ENCODE data around the gene KCNH2.

The KCNH2 gene

DNA sequence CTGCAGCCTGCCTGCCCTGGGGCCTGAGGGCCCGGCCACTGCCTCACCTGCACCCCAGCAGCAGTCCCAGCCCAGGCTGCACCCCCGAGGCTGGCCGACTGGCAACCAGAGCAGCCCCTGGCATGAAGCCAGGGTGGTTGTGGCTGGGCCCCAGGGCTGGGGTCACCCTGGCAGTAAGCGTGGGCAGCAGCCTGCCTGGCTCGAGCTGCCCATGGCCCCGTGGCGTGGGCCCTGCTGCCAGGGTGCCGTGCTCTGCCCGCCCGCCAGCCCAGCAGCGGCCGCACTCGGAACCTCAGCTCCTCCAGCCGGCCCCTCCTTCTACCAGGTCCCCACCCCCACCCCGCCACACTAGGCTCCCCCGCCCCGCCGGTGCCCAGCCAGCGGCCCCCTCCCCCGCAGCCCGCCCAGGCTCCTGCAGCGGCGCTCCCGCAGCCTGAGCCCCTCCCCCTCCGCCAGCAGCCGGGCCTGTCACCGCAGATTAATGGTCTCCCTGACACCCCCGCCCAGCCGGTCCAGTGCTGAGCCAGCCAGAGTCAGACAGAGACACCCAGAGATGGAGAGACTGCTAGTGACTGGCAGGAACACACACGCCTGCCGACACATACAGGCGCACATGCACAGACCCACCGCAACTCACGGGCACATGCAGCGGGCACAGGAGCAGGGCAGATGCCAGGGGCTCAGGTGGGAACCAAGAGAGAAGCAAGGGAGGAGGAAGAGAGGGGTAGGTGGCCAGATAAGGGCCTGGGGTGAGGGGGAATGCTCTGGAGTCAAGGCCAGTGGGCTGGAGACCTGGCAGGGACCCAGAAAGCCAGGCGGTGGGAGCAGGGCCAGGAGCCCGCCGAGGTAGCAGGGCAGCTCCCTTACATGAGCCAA, 22.4 kb downstream of the KCNH2 start:
- H3K4me3 ChIP-seq (ENCODE audit: low read depth in 1 of 2, low read length in 2 of 2): no peak overlapping the region
- H3K9ac ChIP-seq (ENCODE audit: low read depth in 1 of 2, low read length in 2 of 2): no peak overlapping the region
- H3K27ac ChIP-seq (ENCODE audit: low read depth, low read length): no peak overlapping the region

GRCh38 chr7:150954986-150955518, 23.1 kb downstream of the KCNH2 start:
- Histone ChIP-seq H3K27ac (ENCODE audit: low read depth, low read length) (no peak overlapping the region), H3K9ac (ENCODE audit: low read depth in 1 of 2, low read length in 2 of 2) (no peak overlapping the region), H3K9me3 (ENCODE audit: control insufficient read depth in 1 of 2, low read length in 2 of 2) (no peaks in the 10 kb centered on the region), H3K4me1 (ENCODE audit: control insufficient read depth in 1 of 2, insufficient read depth in 2 of 2, low read length in 2 of 2) (no peaks in the 10 kb centered on the region), H3K36me3 (ENCODE audit: control insufficient read depth in 1 of 2, insufficient read depth in 2 of 2, low read length in 2 of 2) (no peaks in the 10 kb centered on the region), H3K4me3 (ENCODE audit: low read depth in 1 of 2, low read length in 2 of 2) (peak overlapping the region in 1 of 2 donors; percentile 5), H3K27me3 (ENCODE audit: control insufficient read depth in 1 of 2, insufficient read depth in 2 of 2, low read length in 2 of 2) (no peaks in the 10 kb centered on the region)

More for the DNA sequence above, 22.4 kb downstream of the KCNH2 start:
- no peaks in the 10 kb centered on the region for H3K36me3 ChIP-seq (ENCODE audit: control insufficient read depth in 1 of 2, insufficient read depth in 2 of 2, low read length in 2 of 2)
- no peaks in the 10 kb centered on the region for H3K9me3 ChIP-seq (ENCODE audit: control insufficient read depth in 1 of 2, low read length in 2 of 2)
- no peaks in the 10 kb centered on the region for H3K27me3 ChIP-seq (ENCODE audit: control insufficient read depth in 1 of 2, insufficient read depth in 2 of 2, low read length in 2 of 2)
- no peaks in the 10 kb centered on the region for H3K4me1 ChIP-seq (ENCODE audit: control insufficient read depth in 1 of 2, insufficient read depth in 2 of 2, low read length in 2 of 2)

- peak overlapping the region in 1 of 2 donors; percentile 5 for H3K4me3 ChIP-seq (ENCODE audit: low read depth in 1 of 2, low read length in 2 of 2)
- H3K27ac ChIP-seq (ENCODE audit: low read depth, low read length): no peak overlapping the region
- H3K36me3 ChIP-seq (ENCODE audit: control insufficient read depth in 1 of 2, insufficient read depth in 2 of 2, low read length in 2 of 2): no peaks in the 10 kb centered on the region
- no peak overlapping the region for H3K9ac ChIP-seq (ENCODE audit: low read depth in 1 of 2, low read length in 2 of 2)
- H3K9me3 ChIP-seq (ENCODE audit: control insufficient read depth in 1 of 2, low read length in 2 of 2): no peaks in the 10 kb centered on the region
- H3K27me3 ChIP-seq (ENCODE audit: control insufficient read depth in 1 of 2, insufficient read depth in 2 of 2, low read length in 2 of 2): no peaks in the 10 kb centered on the region
- no peaks in the 10 kb centered on the region for H3K4me1 ChIP-seq (ENCODE audit: control insufficient read depth in 1 of 2, insufficient read depth in 2 of 2, low read length in 2 of 2)
These were observed 23.7 kb downstream of the KCNH2 start for GRCh38 chr7:150954201-150954985.

GRCh38 chr7:150953061-150953997, 24.8 kb downstream of the KCNH2 start:
- no peaks in the 10 kb centered on the region for H3K9me3 ChIP-seq (ENCODE audit: control insufficient read depth in 1 of 2, low read length in 2 of 2)
- H3K36me3 ChIP-seq (ENCODE audit: control insufficient read depth in 1 of 2, insufficient read depth in 2 of 2, low read length in 2 of 2): no peaks in the 10 kb centered on the region
- H3K27ac ChIP-seq (ENCODE audit: low read depth, low read length): no peak overlapping the region
- no peaks in the 10 kb centered on the region for H3K27me3 ChIP-seq (ENCODE audit: control insufficient read depth in 1 of 2, insufficient read depth in 2 of 2, low read length in 2 of 2)
- H3K4me3 ChIP-seq (ENCODE audit: low read depth in 1 of 2, low read length in 2 of 2): no peak overlapping the region
- H3K4me1 ChIP-seq (ENCODE audit: control insufficient read depth in 1 of 2, insufficient read depth in 2 of 2, low read length in 2 of 2): no peaks in the 10 kb centered on the region
- no peak overlapping the region for H3K9ac ChIP-seq (ENCODE audit: low read depth in 1 of 2, low read length in 2 of 2)

DNA sequence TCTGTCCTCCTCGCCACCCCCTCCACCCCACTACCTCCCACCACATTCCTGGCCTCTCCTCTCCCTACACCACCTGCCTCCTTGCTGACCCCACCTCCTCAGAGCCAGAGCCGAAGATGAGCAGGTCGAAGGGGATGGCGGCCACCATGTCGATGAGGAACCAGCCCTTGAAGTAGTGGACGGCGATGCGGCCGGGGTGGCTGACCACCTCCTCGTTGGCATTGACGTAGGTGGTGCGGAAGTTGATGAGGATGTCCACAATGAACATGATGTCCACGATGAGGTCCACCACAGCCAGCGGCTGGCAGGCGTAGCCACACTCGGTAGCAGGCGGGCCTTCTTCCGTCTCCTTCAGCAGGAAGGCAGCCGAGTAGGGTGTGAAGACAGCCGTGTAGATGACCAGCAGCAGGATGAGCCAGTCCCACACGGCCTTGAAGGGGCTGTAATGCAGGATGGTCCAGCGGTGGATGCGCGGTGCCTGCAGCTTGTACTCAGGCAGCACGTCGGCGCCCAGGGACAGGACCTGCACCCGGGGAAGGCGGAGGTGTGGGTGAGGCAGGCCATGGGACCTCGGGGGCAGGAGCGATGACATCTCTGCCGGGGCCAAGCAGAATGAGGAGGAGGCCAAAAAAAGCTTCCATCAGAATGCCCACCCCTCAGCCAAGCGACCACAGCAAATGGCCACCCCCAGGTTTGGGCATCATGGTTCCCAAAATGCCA, 25.6 kb downstream of the KCNH2 start:
- H3K36me3 ChIP-seq (ENCODE audit: control insufficient read depth in 1 of 2, insufficient read depth in 2 of 2, low read length in 2 of 2): no peaks in the 10 kb centered on the region
- no peak overlapping the region for H3K4me3 ChIP-seq (ENCODE audit: low read depth in 1 of 2, low read length in 2 of 2)
- H3K27ac ChIP-seq (ENCODE audit: low read depth, low read length): no peak overlapping the region
- no peaks in the 10 kb centered on the region for H3K27me3 ChIP-seq (ENCODE audit: control insufficient read depth in 1 of 2, insufficient read depth in 2 of 2, low read length in 2 of 2)
- no peaks in the 10 kb centered on the region for H3K4me1 ChIP-seq (ENCODE audit: control insufficient read depth in 1 of 2, insufficient read depth in 2 of 2, low read length in 2 of 2)
- H3K9ac ChIP-seq (ENCODE audit: low read depth in 1 of 2, low read length in 2 of 2): no peak overlapping the region
- H3K9me3 ChIP-seq (ENCODE audit: control insufficient read depth in 1 of 2, low read length in 2 of 2): no peaks in the 10 kb centered on the region

GRCh38 chr7:150951521-150951920, 26.6 kb downstream of the KCNH2 start:
- Histone ChIP-seq H3K27me3 (ENCODE audit: control insufficient read depth in 1 of 2, insufficient read depth in 2 of 2, low read length in 2 of 2) (no peaks in the 10 kb centered on the region), H3K9ac (ENCODE audit: low read depth in 1 of 2, low read length in 2 of 2) (no peak overlapping the region)

GRCh38 chr7:150951181-150951520, 27.0 kb downstream of the KCNH2 start:
- Histone ChIP-seq H3K9me3 (ENCODE audit: control insufficient read depth in 1 of 2, low read length in 2 of 2) (no peaks in the 10 kb centered on the region), H3K9ac (ENCODE audit: low read depth in 1 of 2, low read length in 2 of 2) (no peak overlapping the region), H3K36me3 (ENCODE audit: control insufficient read depth in 1 of 2, insufficient read depth in 2 of 2, low read length in 2 of 2) (no peaks in the 10 kb centered on the region), H3K4me1 (ENCODE audit: control insufficient read depth in 1 of 2, insufficient read depth in 2 of 2, low read length in 2 of 2) (no peaks in the 10 kb centered on the region), H3K27me3 (ENCODE audit: control insufficient read depth in 1 of 2, insufficient read depth in 2 of 2, low read length in 2 of 2) (no peaks in the 10 kb centered on the region), H3K4me3 (ENCODE audit: low read depth in 1 of 2, low read length in 2 of 2) (no peak overlapping the region), H3K27ac (ENCODE audit: low read depth, low read length) (no peak overlapping the region)

More at GRCh38 chr7:150951521-150951920, 26.6 kb downstream of the KCNH2 start:
- H3K4me3 ChIP-seq (ENCODE audit: low read depth in 1 of 2, low read length in 2 of 2): no peak overlapping the region
- H3K9me3 ChIP-seq (ENCODE audit: control insufficient read depth in 1 of 2, low read length in 2 of 2): no peaks in the 10 kb centered on the region
- no peaks in the 10 kb centered on the region for H3K36me3 ChIP-seq (ENCODE audit: control insufficient read depth in 1 of 2, insufficient read depth in 2 of 2, low read length in 2 of 2)
- H3K4me1 ChIP-seq (ENCODE audit: control insufficient read depth in 1 of 2, insufficient read depth in 2 of 2, low read length in 2 of 2): no peaks in the 10 kb centered on the region
- no peak overlapping the region for H3K27ac ChIP-seq (ENCODE audit: low read depth, low read length)

GRCh38 chr7:150950496-150951180, 27.5 kb downstream of the KCNH2 start:
- no peaks in the 10 kb centered on the region for H3K27me3 ChIP-seq (ENCODE audit: control insufficient read depth in 1 of 2, insufficient read depth in 2 of 2, low read length in 2 of 2)
- no peaks in the 10 kb centered on the region for H3K36me3 ChIP-seq (ENCODE audit: control insufficient read depth in 1 of 2, insufficient read depth in 2 of 2, low read length in 2 of 2)

DNA sequence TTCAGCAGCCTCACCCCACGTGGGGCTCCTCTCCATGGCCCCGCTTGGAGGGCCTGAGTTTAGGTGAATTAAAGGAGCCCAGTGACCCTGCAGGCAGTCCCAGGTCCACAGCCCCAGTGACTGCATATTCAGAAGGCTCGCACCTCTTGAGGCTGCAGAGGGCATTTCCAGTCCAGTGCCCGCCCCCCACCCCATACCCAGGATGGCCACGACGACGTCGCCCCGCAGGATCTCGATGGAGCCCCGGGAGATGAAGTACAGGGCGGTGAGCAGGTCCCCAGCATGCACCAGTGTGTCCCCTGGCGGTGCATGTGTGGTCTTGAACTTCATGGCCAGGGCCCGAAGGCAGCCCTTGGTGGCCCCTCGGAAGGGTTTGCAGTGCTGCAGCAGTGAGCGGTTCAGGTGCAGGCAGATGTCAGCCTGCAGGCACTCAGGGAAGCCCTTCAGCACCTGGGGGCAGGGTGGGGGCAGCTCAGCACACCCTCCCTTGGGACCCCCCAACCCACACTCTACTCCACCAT, 28.1 kb downstream of the KCNH2 start:
- no peaks in the 10 kb centered on the region for H3K36me3 ChIP-seq (ENCODE audit: control insufficient read depth in 1 of 2, insufficient read depth in 2 of 2, low read length in 2 of 2)
- H3K4me3 ChIP-seq (ENCODE audit: low read depth in 1 of 2, low read length in 2 of 2): no peak overlapping the region
- no peak overlapping the region for H3K27ac ChIP-seq (ENCODE audit: low read depth, low read length)
- no peak overlapping the region for H3K9ac ChIP-seq (ENCODE audit: low read depth in 1 of 2, low read length in 2 of 2)
- no peaks in the 10 kb centered on the region for H3K27me3 ChIP-seq (ENCODE audit: control insufficient read depth in 1 of 2, insufficient read depth in 2 of 2, low read length in 2 of 2)
- no peaks in the 10 kb centered on the region for H3K4me1 ChIP-seq (ENCODE audit: control insufficient read depth in 1 of 2, insufficient read depth in 2 of 2, low read length in 2 of 2)
- no peaks in the 10 kb centered on the region for H3K9me3 ChIP-seq (ENCODE audit: control insufficient read depth in 1 of 2, low read length in 2 of 2)

More at GRCh38 chr7:150950496-150951180, 27.5 kb downstream of the KCNH2 start:
- H3K27ac ChIP-seq (ENCODE audit: low read depth, low read length): no peak overlapping the region
- H3K4me1 ChIP-seq (ENCODE audit: control insufficient read depth in 1 of 2, insufficient read depth in 2 of 2, low read length in 2 of 2): no peaks in the 10 kb centered on the region
- H3K9ac ChIP-seq (ENCODE audit: low read depth in 1 of 2, low read length in 2 of 2): no peak overlapping the region
- H3K9me3 ChIP-seq (ENCODE audit: control insufficient read depth in 1 of 2, low read length in 2 of 2): no peaks in the 10 kb centered on the region
- H3K4me3 ChIP-seq (ENCODE audit: low read depth in 1 of 2, low read length in 2 of 2): no peak overlapping the region
